SIG-M5 (cell line): ENCODE data around the gene PALD1.

Experiments
- DNase-seq: peaks from one replicate; lab custom pipeline; 2025; lab: John Stamatoyannopoulos, UW

The PALD1 gene

DNA sequence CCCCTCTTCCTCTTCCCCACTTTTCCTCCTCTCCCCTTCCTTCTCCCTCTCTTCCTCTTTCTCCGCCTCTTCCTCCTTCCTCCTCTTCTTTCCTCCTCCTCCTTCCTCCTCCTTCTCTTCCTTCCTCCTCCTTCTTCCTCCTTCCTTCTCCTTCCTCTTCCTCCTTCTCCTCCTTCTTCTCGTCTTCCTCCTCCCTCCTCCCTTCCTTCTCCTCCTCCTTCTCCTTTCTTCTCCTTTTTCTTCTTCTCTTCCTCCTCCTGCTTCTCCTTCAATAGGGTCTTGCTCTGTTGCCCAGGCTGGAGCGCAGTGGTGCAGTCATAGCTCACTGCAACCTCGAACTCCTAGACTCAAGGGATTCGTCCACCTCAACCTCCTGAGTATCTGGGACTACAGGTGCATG lies 56.9 kb downstream of the PALD1 start:
- no peak for DNase-seq

DNA sequence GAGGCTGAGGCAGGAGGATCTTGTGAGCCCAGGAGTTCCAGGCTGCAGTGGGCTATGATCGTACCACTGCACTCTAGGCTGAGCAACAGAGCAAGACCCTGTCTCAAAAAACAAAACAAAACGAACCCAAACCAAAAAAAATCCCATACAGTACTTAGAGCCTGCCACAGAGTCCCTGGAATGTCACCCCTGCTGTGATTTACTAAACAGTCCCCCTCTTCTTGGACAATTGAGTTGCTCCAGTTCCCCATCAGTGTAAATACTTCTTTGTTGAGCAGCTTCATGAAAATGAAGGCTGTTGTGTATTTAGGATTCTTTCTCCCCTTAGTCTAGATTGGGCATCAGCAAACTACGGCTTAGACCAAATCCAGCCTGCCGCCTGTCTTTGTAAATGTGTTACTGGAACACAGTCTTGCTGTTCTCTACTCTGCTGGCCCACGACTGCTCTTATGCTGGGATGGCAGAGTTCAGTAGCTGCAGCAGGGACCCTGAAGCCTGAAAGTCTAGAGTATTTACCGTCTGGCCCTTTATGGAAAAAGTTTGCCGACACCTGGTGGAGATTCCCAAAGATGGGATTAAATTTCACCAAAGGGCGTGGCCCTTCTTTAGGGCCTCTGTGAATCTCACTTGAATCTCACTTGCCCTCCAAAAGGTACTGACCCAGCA lies 57.8 kb downstream of the PALD1 start:
- DNase-seq: no peak

DNA sequence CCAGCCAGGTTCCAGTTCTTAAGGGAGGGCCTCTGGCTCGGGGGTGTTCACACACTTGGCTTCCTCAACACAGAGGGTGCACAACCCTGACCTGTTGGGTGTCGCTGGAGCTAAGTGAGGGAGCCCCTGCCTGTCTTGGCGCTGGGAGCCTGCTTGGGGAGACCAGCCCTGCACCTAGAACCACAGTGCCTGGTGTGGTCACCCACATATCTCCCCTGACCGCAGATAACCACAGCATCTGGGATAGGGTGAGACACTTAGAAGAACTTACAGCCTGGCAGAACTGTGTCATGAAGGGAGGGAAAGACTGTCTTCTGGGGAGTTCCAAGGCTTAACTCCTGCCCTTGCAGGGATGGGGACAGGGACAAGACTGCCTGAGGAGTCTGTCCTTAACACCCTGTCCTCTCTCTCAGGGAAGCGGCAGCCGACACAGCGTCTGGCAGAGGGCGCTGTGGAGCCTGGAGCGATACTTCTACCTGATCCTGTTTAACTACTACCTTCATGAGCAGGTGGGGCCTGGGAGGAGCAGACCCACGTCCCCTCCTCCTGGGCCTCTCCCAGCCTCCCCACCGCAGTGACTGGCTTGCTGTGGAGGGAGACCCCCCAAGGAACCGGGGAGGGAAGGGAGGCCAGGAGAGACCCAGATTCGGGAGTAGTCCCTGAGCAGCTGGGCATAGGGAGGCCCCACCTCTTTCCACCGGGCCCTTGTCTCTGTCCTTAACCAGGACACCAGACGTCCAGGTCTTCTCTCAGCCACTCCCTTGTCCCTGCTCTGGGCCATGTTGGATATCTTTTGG lies 59.0 kb downstream of the PALD1 start:
- DNase-seq: no peak

DNA sequence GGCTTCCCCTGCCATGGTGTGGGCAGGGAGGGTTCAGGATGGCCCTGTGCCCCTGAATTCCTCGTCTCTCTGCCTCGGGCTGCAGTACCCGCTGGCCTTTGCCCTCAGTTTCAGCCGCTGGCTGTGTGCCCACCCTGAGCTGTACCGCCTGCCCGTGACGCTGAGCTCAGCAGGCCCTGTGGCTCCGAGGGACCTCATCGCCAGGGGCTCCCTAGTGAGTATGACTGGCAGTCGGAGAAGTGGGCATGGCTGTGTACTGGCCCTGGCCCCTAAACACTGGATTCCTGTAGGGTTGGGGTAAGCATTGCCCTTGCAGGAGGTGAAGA lies 59.6 kb downstream of the PALD1 start:
- DNase-seq: no peak

DNA sequence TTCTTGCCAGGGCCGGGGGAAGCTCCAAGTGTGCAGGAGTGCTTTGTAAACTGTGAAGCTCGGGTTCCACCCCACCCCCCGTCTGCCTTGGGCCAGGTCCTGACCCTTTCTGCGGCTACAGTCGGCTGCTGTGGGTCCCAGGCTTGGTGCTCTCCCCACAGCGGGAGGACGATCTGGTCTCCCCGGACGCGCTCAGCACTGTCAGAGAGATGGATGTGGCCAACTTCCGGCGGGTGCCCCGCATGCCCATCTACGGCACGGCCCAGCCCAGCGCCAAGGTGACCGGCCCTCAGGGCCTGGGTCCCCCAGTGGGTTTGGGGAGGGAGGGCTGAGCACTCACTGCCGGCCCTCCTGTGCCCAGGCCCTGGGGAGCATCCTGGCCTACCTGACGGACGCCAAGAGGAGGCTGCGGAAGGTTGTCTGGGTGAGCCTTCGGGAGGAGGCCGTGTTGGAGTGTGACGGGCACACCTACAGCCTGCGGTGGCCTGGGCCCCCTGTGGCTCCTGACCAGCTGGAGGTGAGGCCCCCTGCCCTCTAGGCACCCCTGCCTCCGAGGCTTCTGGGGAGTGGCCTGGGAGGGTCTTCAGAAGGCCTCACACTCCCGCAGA lies 60.3 kb downstream of the PALD1 start:
- no peak for DNase-seq

DNA sequence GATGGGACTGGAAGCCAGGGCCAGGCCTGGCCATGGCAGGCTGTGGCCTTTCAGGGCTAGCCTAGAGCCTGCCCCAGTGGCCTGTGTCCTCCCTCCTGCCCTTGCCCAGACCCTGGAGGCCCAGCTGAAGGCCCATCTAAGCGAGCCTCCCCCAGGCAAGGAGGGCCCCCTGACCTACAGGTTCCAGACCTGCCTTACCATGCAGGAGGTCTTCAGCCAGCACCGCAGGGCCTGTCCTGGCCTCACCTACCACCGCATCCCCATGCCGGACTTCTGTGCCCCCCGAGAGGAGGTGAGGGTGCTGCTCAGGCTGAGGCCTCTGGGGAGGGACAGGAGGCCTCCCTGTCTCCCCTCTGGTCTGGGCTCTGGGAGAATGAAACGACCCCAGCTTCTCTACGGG lies 60.9 kb downstream of the PALD1 start:
- no peak for DNase-seq

DNA sequence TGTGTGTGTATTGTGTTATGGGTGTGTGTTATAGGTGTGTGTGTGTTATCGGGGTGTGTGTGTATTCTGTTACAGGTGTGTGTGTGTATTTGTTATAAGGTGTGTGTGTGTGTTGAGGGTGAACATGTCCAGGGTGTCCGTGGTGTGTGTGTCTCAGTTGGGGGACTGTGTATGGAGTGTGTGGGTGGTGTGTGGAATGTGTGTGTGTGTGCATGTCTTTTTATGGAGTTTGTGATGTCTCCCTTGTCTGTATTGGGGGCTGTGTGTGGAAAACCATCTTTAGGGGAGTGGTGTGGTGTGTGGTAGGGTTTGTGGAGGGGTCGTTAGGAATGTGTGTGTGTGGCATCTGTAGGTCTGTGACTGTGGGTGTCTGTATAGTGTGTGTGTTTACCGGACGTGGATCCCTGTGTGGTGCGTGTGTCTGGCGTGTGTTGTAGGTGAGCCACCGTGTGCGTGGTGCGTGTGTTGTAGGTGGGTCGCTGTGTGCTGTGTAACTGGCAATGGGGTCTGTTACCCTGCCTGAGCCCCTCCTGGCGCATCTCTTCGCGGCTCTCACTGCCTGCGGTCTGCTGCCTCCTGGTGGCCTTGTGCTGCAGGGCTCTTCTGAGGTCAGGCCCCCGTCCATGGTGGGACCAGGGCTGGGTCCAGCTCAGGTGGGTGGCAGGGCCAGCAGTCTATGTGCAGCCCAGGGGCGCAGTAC lies 61.7 kb downstream of the PALD1 start:
- DNase-seq: no peak

DNA sequence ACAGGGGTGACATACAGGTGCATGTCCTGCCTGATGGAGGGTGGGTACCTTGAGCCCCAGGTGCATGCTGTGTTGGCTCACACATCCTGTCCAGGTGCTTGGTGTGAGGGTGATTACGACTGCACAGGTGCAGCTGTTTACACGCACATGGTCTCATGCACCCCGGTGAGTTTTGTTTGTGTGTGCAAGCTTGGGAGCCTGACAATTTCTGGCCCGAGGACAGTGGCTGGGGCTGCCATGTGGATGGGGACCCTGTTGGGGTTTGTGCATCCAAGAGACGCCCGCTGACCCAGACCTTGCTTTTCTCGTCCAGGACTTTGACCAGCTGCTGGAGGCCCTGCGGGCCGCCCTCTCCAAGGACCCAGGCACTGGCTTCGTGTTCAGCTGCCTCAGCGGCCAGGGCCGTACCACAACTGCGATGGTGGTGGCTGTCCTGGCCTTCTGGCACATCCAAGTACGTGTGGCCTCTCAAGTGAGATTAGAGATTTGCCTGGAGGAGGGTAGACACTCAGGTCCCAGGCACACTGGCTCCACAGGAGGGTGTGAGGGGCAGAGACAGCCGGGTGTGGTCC lies 62.3 kb downstream of the PALD1 start:
- no peak for DNase-seq

DNA sequence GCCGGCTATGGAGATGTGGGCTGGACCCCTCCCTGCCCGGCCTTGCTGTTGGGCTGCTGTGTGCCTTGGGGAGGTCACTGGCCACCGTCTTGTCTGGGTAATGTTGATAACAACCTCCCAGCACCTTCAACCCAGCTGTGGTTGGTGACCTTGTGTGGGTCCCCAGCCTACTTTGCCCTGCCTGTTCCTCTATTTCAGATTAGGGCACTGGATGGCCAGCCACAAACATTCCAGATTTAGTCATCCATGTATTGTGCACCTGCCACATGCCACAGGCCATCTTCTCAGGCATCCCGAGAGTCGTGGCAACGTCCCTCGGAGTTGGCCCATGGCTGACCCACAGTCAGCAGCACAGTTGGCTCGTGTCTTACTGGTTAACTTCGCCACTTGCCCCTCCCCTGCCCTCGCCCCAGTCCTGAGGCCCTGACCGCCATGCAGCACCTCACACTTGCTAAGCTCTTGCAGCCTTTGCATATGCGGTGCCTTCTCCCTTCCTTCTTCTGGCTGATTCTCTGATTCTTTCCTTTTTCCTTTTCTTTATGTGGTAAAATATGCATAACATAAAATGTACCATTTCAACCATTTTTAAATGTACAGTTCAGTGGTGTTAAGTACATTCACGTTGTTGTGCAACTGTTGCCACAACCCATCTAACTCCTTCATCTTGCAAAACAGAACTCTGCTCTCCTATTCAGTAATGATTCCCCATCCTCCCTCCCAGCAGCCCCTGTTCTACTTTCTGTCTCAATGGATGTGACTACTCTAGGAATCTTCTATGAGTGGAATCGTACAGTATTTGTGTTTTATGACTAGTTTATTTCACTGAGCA lies 63.4 kb downstream of the PALD1 start:
- DNase-seq: no peak

DNA sequence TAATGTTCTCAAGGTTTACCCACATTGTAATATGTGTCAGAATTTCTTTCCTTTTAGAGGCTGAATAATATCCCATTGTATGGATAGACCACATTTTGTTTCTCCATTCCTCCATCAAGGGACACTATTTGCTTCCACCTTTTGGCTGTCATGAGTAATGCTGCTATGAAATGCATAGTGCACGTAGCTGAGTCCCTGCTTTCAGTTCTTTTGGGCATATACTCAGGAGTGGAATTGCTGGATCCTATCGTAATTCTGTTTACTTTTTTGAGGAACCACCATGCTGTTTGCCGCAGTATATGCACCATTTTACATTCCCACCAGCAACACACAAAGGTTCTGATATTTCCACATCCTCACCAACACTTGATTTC lies 64.0 kb downstream of the PALD1 start:
- DNase-seq: no peak

DNA sequence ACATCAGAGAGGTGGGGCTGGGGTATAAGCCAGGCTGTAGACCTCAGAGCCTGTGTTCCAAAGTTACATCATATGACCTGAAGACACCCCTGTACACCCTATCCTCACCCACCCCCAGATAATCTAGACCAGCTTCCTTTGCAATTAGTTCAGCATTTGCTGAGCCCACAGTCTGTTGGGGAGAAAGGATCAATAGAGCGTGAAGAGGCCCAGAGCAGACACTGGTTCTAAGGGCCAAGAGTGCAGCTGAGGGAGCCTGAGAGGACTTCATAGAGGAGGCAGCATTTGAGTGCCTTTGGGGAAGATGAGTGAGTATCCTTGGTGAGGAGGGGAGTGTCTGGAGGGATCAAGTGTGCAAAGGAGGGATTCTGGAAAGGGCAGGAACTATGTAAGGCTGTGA lies 65.3 kb downstream of the PALD1 start:
- DNase-seq: no peak

DNA sequence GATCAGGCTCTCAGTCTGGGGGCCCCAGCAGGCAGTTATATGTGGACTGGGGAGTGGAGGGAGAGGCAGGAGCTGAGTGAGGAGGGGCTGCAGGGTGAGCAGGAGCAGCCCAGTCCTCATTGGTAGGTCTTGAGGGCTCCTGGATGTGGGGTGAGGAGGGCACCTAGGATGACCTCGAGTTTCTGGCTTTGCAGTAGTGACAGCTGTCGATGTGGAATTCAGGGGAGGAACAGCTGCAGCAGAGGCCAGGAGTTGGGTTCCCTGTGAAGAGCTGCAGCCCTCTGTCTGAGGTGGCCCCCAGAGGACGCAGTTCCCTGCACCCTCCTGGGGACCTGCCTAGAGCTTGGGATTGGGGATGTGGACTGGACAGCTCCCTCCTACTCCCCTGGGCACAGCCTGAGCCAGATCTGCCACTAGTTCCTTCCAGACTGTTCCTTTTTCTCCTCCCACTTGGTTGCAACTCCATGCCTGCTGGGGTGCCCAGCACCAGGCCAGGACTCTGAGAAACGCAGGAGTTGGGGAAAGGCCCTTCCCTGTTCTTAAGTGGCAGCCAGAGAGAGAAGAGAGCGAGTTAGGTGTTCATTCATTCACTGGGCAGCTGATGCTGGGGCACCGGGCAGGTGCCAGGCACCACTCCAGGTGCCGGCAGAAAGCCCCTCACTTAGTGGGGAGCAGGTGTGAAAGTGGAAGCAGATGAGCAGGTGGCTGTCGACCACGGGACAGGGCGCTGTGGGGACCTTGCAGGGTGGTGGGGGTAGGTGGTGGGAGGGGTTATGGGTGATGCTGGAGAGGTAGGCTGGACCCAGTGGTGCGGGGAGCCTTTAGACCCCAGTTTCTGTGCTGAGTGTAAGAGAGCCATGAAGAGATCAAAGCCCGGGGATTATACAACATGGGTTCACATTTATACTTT lies 66.1 kb downstream of the PALD1 start:
- DNase-seq: no peak

DNA sequence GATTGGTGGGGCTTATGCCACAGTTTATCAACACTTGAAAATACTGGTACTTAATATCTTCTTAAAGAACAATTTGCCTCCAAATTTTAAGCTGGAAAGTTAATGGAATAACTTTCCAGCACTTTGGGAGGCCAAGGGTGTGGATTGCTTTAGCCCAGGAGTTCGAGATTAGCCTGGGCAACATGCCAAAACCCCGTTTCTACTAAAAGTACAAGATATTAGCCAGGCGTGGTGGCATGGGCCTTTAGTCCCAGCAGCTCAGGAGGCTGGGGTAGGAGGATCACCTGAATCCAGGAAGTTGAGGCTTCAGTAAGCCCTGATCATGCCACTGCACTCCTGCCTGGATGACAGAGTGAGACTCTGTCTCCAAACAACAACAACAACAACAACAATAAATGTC lies 68.0 kb downstream of the PALD1 start:
- DNase-seq: no peak

DNA sequence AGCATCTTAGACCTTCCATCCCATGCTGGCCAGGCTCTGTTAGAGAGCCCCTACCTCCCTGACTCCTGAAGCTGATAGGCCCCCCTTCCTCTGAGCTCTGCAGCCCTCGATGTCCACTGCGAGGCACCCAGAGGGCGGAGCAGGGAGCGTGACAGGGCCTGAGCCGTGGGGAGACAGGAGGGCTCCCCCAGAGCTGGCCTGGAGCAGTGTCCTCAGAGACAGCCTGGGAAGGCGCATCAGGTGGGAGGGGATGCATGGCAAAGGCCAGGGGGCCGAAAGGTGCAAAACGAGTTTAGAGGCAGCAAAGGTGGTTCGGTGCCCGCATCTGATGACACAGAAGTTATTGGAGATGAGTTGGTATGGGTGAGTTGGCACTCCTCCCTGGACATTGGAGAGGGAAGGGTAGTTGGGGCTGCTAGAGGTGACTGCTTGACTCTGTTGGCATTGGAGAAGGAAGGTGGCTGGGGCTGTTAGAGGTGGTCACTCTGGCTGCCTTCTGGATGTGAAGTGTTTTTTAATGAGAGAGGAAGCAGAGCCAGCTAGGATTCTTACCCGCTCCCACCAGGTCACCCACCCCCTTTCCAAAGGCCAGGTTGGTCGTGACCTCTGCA lies 70.9 kb downstream of the PALD1 start:
- DNase-seq: no peak

DNA sequence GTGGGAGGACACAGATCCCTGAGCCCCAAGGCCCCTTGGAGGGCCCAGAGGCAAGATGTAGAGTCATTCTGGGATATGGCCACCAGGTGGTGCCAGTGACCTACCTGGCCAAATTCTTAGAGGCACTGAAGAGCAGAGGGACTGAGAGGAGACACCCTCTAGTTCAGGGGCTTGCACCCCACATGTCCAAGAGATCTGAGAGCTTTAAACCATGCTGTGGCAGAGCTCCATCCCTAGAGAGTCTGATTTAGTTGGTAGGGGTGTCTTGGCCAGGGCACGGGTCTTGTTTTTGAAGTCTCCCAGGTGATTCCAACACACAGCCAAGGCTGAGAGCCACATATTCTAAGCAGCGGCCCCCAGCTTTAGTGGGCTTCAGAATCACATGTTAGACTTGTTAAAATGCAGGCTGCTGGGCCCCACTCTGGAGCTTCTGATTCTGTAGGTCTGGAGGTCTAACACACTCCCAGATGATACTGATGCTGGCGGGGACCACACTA lies 71.4 kb downstream of the PALD1 start:
- no peak for DNase-seq

DNA sequence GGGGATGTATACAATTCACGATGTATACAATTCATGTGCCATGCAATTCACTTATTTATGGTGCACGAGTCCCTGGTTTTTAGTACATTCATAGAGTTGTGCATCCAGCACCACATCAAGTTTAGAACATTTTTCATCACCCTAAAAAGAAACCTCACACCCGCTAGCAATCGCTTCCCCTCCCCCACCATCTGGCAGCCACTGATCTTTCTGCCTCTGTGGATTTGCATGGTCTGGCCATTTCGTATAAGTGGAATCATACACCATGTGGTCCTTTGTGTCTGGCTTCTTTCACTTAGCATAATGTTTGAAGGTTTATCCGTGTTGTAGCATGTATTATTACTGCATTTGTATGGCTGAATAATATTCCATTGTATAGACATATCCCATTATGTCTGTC lies 71.9 kb downstream of the PALD1 start:
- no peak for DNase-seq

DNA sequence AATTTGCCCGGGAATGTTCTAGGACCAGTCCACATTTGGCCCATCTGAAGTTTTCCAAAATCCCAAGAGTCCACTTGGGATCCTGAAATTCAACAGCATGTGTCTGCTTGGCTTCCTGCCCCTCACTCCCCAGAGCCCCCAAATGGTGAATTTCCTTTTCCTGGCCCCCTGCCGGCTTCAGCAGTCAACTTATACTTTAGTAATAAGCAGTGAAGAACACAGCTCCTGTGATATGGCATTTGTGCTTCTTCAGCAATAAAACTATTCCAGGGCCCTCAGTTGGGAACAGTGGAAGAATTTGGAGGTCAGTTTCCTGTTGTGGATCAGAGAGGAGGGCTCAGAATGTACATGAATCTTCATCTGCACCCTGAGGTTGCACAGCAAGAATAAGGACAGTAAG lies 72.9 kb downstream of the PALD1 start:
- DNase-seq: no peak

DNA sequence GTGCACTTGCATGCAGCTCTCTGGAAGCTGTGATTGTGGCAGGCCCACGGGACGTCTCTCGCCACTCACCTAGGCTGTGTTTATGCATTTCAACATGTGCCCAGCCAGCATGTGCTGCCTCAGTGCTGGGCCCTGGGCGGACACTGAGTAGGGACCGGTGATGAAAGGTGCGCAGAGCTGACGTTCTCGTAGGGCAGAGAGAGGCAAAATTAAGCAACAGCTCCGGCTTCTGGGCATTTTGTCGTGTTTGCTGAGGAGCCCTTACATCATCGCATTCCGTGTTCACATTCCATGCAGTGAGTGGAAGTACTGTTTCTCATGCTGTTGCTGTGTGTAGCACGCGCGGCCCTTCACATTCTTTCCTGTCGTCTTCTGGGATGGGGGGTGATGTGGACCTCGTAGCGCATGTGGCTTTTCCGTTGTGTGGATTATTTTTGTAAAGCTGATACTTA lies 73.4 kb downstream of the PALD1 start:
- DNase-seq: no peak

DNA sequence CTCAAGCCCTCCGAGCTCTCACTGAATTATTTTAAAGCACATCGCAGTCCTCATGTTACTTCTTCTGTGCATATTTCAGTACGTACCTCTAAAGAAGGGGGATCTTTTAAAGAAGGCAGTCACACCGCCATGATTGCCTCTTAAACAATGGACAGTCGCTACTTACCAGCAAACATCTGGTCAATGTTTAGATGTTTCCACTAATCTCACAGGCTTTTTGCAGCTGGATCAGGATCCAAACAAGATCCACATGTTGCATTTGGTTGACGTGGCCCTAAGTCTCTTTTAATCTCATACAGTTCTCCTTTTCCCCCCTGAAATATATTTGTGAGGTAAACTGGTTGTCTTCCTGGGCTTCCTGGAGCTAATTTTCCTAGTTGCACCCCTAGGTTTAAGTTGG lies 74.0 kb downstream of the PALD1 start:
- DNase-seq: no peak

DNA sequence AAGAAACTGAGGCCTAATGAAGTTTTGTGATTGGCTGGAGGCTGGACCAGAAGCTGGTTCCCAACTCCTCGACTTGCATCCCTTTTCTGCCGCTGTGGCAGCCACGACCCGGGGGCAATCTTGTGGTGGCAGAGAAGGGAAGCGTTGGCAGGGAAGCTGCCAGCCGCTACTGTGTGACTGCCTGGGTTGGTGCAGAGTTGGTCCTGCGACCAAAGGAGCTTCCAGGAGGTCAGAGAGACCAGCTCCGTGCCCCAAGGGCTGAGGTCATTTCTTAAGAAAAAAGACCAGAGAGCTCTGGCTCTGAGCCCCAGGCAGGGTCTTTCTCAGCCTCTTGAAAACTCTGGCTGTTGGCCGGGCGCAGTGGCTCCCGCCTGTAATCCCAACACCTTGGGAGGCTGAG lies 76.8 kb downstream of the PALD1 start:
- DNase-seq: no peak
